Bone marrow (tissue), 2 donors: ENCODE measurements around the gene GCC1.

ENCODE experiments used
- DNase-seq, 2 donors: peaks; one replicate each; lab custom pipeline; 2025; lab: John Stamatoyannopoulos, UW

The GCC1 gene

GRCh38 chr7:127536741-127537140 is 48.7 kb downstream of the GCC1 start:
- no peak for DNase-seq

- DNase-seq = no peak
These were observed 49.1 kb downstream of the GCC1 start for GRCh38 chr7:127536394-127536691.

- no peak for DNase-seq
These were observed 49.6 kb downstream of the GCC1 start for GRCh38 chr7:127535546-127536393.

GRCh38 chr7:127534636-127535035 is 50.8 kb downstream of the GCC1 start:
- no peak for DNase-seq

GRCh38 chr7:127532736-127533135 is 52.7 kb downstream of the GCC1 start:
- no peak for DNase-seq

- no peak for DNase-seq
These were observed 53.2 kb downstream of the GCC1 start for GRCh38 chr7:127532151-127532550.
